Smooth muscle cell (in vitro differentiated cells): ENCODE measurements around the gene OR51F2. TPM values are rescaled to one million over a fixed set of nuclear protein-coding genes. Genes with fewer than 3 reads are reported as not detected.
"Not testable (repeated sequence)": the region's sequence is repeated elsewhere in the genome, so short reads cannot be mapped to it uniquely, and the experiment has no call there.

Experiments used
- DNase-seq: peaks from one replicate; lab custom pipeline; 2025; ENCODE audit not compliant: unreplicated experiment; lab: John Stamatoyannopoulos, UW
- H2AFZ ChIP-seq: fragments of 200-600 bp; sonication (generic); 2 replicates; pipeline ENCODE4 v1.6.0; 2016; ENCODE audit warnings: antibody characterized with exemption, low read depth, mild to moderate bottlenecking
- H3F3A ChIP-seq: fragments of 200-600 bp; sonication (generic); 2 replicates; pipeline ENCODE4 v1.6.0; 2017; ENCODE audit warnings: antibody characterized with exemption, low read depth
- H3K27ac ChIP-seq: fragments of 200-600 bp; sonication (generic); 2 replicates; pipeline ENCODE4 v1.5.1; 2016; ENCODE audit warnings: low read depth, mild to moderate bottlenecking
- H3K27me3 ChIP-seq: fragments of 200-600 bp; sonication (generic); 2 replicates; pipeline ENCODE4 v1.6.1; 2016; ENCODE audit warnings: low read depth, mild to moderate bottlenecking
- H3K36me3 ChIP-seq: fragments of 200-600 bp; sonication (generic); 2 replicates; pipeline ENCODE4 v1.5.1; 2016; ENCODE audit warnings: low read depth
- H3K4me1 ChIP-seq: fragments of 200-600 bp; sonication (generic); 2 replicates; pipeline ENCODE4 v1.5.1; 2016; ENCODE audit warnings: low read depth
- H3K4me2 ChIP-seq: fragments of 200-600 bp; sonication (generic); 2 replicates; pipeline ENCODE4 v1.6.0; 2016; ENCODE audit warnings: mild to moderate bottlenecking
- H3K4me3 ChIP-seq: fragments of 200-600 bp; sonication (generic); 2 replicates; pipeline ENCODE4 v1.5.1; 2016; ENCODE audit warnings: mild to moderate bottlenecking
- H3K79me2 ChIP-seq: fragments of 200-600 bp; sonication (generic); 2 replicates; pipeline ENCODE4 v1.6.0; 2016; ENCODE audit warnings: low read depth, mild to moderate bottlenecking
- H3K9ac ChIP-seq: fragments of 200-600 bp; sonication (generic); 2 replicates; pipeline ENCODE4 v1.6.0; 2016; ENCODE audit warnings: low read depth
- H3K9me3 ChIP-seq: fragments of 200-600 bp; sonication (generic); replicated peaks from 2 replicates; pipeline ENCODE4 v1.5.1; 2016; ENCODE audit warnings: low read depth
- H4K20me1 ChIP-seq: fragments of 200-600 bp; sonication (generic); 2 replicates; pipeline ENCODE4 v1.6.0; 2016; ENCODE audit warnings: low read depth
- CTCF ChIP-seq: fragments of 200-600 bp; sonication (generic); IDR thresholded peaks from 2 replicates; pipeline ENCODE4 v1.5.1; 2017; ENCODE audit warnings: borderline replicate concordance, mild to moderate bottlenecking, antibody characterized with exemption; ENCODE audit not compliant: insufficient read depth, poor library complexity, severe bottlenecking
- WGBS: methylation state at CpG from one replicate; pipeline ENCODE4 v1.1.7; 2016; ENCODE audit warnings: low lambda C conversion rate; 5-methylcytosine and 5-hydroxymethylcytosine counted together
- polyA plus RNA-seq: library from polyadenylated mRNA; unstranded; fragments of >200 nt; fragmentation: Nextera tagmentation; extraction: Ambion mirVana; gene quantifications from 2 replicates; pipeline ENCODE4 v1.2.1, GENCODE V29; 2016
- total RNA-seq: library from RNA; depleted of rRNA; stranded (reverse); fragments of >200 nt; gene quantifications from 2 replicates; pipeline ENCODE4 v1.2.3, GENCODE V29; 2014

Gene OR51F2
- total and polyA plus RNA-seq, 2 experiments from 2014 or later = not detected

- Histone ChIP-seq H3K4me2 (no peak overlapping the region), H4K20me1 (no peaks in the 10 kb centered on the region), H3K27ac (no peak overlapping the region), H3F3A (no peaks in the 10 kb centered on the region), H2AFZ (no peak overlapping the region), H3K9ac (no peak overlapping the region), H3K27me3 (no peaks in the 10 kb centered on the region), H3K79me2 (no peaks in the 10 kb centered on the region), H3K4me3 (no peak overlapping the region), H3K36me3 (no peaks in the 10 kb centered on the region), H3K4me1 (no peaks in the 10 kb centered on the region), H3K9me3 (no peaks in the 10 kb centered on the region)
- DNase-seq = no peak
- WGBS = 60% methylated on average over 6 of the region's 6 CpGs
- no peak for TF ChIP-seq CTCF
Measured at GRCh38 chr11:4798427-4799183, 22.5 kb upstream of the OR51F2 start.

GRCh38 chr11:4801316-4801715 is 19.8 kb upstream of the OR51F2 start:
- not testable (repeated sequence) for H3K4me3 ChIP-seq, H3K9ac ChIP-seq, H3K36me3 ChIP-seq, H3K4me1 ChIP-seq, H3K27ac ChIP-seq, DNase-seq, H3F3A ChIP-seq, H3K9me3 ChIP-seq, H3K4me2 ChIP-seq, H3K79me2 ChIP-seq, H4K20me1 ChIP-seq, H2AFZ ChIP-seq, H3K27me3 ChIP-seq
- WGBS = 90% methylated on average over 5 of the region's 5 CpGs

- Histone ChIP-seq H3K79me2 (no peaks in the 10 kb centered on the region), H4K20me1 (no peaks in the 10 kb centered on the region), H3K27me3 (no peaks in the 10 kb centered on the region), H3K9ac (no peak within 1 kb of the TSS), H3K9me3 (no peaks in the 10 kb centered on the region), H3K4me1 (no peaks in the 10 kb centered on the region), H2AFZ (no peak within 1 kb of the TSS), H3K36me3 (no peaks in the 10 kb centered on the region), H3F3A (no peaks in the 10 kb centered on the region), H3K4me3 (no peak within 1 kb of the TSS), H3K27ac (no peak within 1 kb of the TSS), H3K4me2 (no peak within 1 kb of the TSS)
- TF ChIP-seq CTCF = no peak
- 83% methylated on average over 3 of the region's 3 CpGs for WGBS
- no peak for DNase-seq
Measured at GRCh38 chr11:4804280-4804679, 16.8 kb upstream of the OR51F2 start, which contains the start of gene OR52R1. OR52R1 (minus strand) TSS chr11:4804380; CDS start chr11:4804380, 0 bp downstream.

GRCh38 chr11:4808476-4808875 is 12.6 kb upstream of the OR51F2 start:
- Histone ChIP-seq H3K36me3 (no peaks in the 10 kb centered on the region), H3K4me2 (no peak overlapping the region), H3K27me3 (no peaks in the 10 kb centered on the region), H4K20me1 (no peaks in the 10 kb centered on the region), H3K79me2 (no peaks in the 10 kb centered on the region), H3F3A (no peaks in the 10 kb centered on the region), H3K27ac (no peak overlapping the region), H3K9ac (no peak overlapping the region), H2AFZ (no peak overlapping the region), H3K4me3 (no peak overlapping the region), H3K9me3 (no peaks in the 10 kb centered on the region), H3K4me1 (no peaks in the 10 kb centered on the region)
- DNase-seq = no peak
- 100% methylated on average over 1 of the region's 1 CpG for WGBS
- no peak for TF ChIP-seq CTCF
